CD4-positive, alpha-beta T cell treated with Interleukin-12 subunit alpha and Interleukin-12 subunit beta, for 1 hour (primary cell): ENCODE results near the gene BSPH1.
"Not testable (repeated sequence)": the region's sequence is repeated elsewhere in the genome, so short reads cannot be mapped to it uniquely, and the experiment has no call there.

Source experiments
- DNase-seq: peaks from one replicate; pipeline ENCODE4 v3.0.0-alpha.2; 2020

Gene BSPH1

GRCh38 chr19:47992070-47992469, at the start of gene BSPH1:
BSPH1 (minus strand) TSS chr19:47992170; CDS start chr19:47992081, 89 bp downstream.
- no peak for DNase-seq

- no peak for DNase-seq
These were observed 44.8 kb upstream of the BSPH1 start for GRCh38 chr19:48036765-48037164.

GRCh38 chr19:48033604-48034003, 41.6 kb upstream of the BSPH1 start:
- no peak for DNase-seq

GRCh38 chr19:48030073-48030472, 38.1 kb upstream of the BSPH1 start:
- DNase-seq: no peak

- DNase-seq: no peak
These were observed 37.5 kb upstream of the BSPH1 start for GRCh38 chr19:48029431-48029830.

- no peak for DNase-seq
These were observed 33.5 kb upstream of the BSPH1 start for GRCh38 chr19:48025480-48025879.

- no peak for DNase-seq
These were observed 31.5 kb upstream of the BSPH1 start for GRCh38 chr19:48023518-48023917.

GRCh38 chr19:48023011-48023410, 31.0 kb upstream of the BSPH1 start:
- no peak for DNase-seq

GRCh38 chr19:48020686-48021085, 28.7 kb upstream of the BSPH1 start:
- no peak for DNase-seq

- no peak for DNase-seq
These were observed 19.2 kb upstream of the BSPH1 start for GRCh38 chr19:48010932-48011758.

- no peak for DNase-seq
These were observed 14.8 kb upstream of the BSPH1 start for GRCh38 chr19:48006762-48007161.

- no peak for DNase-seq
These were observed 12.3 kb upstream of the BSPH1 start for GRCh38 chr19:48004236-48004635.

- no peak for DNase-seq
These were observed 8.9 kb upstream of the BSPH1 start for GRCh38 chr19:48000846-48001245.

- DNase-seq: no peak
These were observed 6.8 kb upstream of the BSPH1 start for GRCh38 chr19:47998800-47999199.

GRCh38 chr19:47996230-47996727, 4.3 kb upstream of the BSPH1 start:
- no peak for DNase-seq

GRCh38 chr19:47994209-47994802, 2.3 kb upstream of the BSPH1 start, which contains the start of gene ELSPBP1:
ELSPBP1 (plus strand) TSS chr19:47994632; CDS start chr19:48008668, 14,036 bp downstream.
- no peak for DNase-seq

- no peak for DNase-seq
These were observed 670 bp downstream of the BSPH1 start for GRCh38 chr19:47991191-47991808.

GRCh38 chr19:47973529-47973928, 18.4 kb downstream of the BSPH1 start:
- DNase-seq: no peak

GRCh38 chr19:47955936-47956335, 36.0 kb downstream of the BSPH1 start:
- DNase-seq: not testable (repeated sequence)

- DNase-seq: not testable (repeated sequence)
These were observed 39.8 kb downstream of the BSPH1 start for GRCh38 chr19:47952132-47952531.

GRCh38 chr19:47949852-47950521, 42.0 kb downstream of the BSPH1 start:
- not testable (repeated sequence) for DNase-seq

- not testable (repeated sequence) for DNase-seq
These were observed 63.4 kb downstream of the BSPH1 start for GRCh38 chr19:47928581-47928980.

- DNase-seq: not testable (repeated sequence)
These were observed 71.9 kb downstream of the BSPH1 start for GRCh38 chr19:47920107-47920506.
